ENCODE data around the gene BHLHE40.

DNA sequence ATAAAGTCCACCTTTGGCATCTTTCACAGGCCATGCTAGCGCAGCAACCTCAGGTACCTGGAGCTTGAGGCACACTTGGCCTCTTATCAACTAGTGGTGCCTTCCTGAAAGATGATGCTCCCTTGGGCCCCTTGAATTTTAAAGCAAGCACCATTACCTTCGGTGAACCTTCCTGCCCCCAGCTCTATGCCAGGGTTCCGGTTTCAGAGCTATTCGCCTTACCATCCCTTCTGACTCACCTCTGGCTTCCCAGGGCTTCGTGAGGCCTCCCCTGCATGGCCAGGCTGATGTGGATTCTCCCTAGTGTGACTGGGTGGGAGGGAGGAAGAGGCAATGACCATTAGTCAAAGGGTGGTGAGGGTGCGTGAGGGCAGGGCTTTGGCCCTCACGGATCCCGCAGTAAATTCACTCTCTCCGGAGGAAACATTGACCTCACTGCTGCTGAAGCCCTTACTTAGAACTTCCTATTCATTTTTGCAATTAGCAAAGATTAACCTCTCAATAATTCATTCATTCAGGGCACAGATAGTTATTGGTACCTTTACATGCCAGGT, 16.3 kb downstream of the BHLHE40 start:
- TF ChIP-seq FOXM1 (IDR thresholded peaks at IDR 0.05; ENCODE audit: borderline replicate concordance, low read depth) (no peak), TAF1 (IDR thresholded peaks at IDR 0.05; ENCODE audit: low read depth) (no peak), TCF12 (IDR thresholded peaks at IDR 0.05; ENCODE audit: low read depth) (no peak), ZBTB7A (IDR thresholded peaks at IDR 0.05; ENCODE audit: low read depth) (no peak), CREB1 (IDR thresholded peaks at IDR 0.05; ENCODE audit: low read depth) (no peak), EGR1 (IDR thresholded peaks at IDR 0.05) (no peak), CEBPB (IDR thresholded peaks at IDR 0.05) (no peak), NFIC (IDR thresholded peaks at IDR 0.05) (no peak), TEAD4 (IDR thresholded peaks at IDR 0.05) (no peak), EP300 (IDR thresholded peaks at IDR 0.05; ENCODE audit: borderline replicate concordance) (no peak), RAD21 (IDR thresholded peaks at IDR 0.05; ENCODE audit: low read depth) (no peak)
- TF ChIP-seq, protein P1, sequence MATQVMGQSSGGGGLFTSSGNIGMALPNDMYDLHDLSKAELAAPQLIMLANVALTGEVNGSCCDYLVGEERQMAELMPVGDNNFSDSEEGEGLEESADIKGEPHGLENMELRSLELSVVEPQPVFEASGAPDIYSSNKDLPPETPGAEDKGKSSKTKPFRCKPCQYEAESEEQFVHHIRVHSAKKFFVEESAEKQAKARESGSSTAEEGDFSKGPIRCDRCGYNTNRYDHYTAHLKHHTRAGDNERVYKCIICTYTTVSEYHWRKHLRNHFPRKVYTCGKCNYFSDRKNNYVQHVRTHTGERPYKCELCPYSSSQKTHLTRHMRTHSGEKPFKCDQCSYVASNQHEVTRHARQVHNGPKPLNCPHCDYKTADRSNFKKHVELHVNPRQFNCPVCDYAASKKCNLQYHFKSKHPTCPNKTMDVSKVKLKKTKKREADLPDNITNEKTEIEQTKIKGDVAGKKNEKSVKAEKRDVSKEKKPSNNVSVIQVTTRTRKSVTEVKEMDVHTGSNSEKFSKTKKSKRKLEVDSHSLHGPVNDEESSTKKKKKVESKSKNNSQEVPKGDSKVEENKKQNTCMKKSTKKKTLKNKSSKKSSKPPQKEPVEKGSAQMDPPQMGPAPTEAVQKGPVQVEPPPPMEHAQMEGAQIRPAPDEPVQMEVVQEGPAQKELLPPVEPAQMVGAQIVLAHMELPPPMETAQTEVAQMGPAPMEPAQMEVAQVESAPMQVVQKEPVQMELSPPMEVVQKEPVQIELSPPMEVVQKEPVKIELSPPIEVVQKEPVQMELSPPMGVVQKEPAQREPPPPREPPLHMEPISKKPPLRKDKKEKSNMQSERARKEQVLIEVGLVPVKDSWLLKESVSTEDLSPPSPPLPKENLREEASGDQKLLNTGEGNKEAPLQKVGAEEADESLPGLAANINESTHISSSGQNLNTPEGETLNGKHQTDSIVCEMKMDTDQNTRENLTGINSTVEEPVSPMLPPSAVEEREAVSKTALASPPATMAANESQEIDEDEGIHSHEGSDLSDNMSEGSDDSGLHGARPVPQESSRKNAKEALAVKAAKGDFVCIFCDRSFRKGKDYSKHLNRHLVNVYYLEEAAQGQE (IDR thresholded peaks at IDR 0.05; ENCODE audit: low read depth), result no peak
- TF ChIP-seq, protein P2, sequence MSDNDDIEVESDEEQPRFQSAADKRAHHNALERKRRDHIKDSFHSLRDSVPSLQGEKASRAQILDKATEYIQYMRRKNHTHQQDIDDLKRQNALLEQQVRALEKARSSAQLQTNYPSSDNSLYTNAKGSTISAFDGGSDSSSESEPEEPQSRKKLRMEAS (IDR thresholded peaks at IDR 0.05), result no peak

All from Ishikawa (cell line).